H1 (cell line): ENCODE data around the gene MRPL52. TPM values are rescaled to one million over a fixed set of nuclear protein-coding genes. Genes with fewer than 3 reads are reported as not detected.

ENCODE experiments used
- CTCF ChIA-PET: fragments of 300-600 bp; sonication (Branson Sonifier 250); formaldehyde crosslinking; loops from one replicate; lab custom pipeline; 2021; ENCODE audit not compliant: partially characterized antibody; lab: Charles Lee
- POLR2A ChIA-PET: fragments of 300-600 bp; sonication (Branson Sonifier 250); formaldehyde crosslinking; loops from one replicate; lab custom pipeline; 2021; ENCODE audit warnings: inconsistent platforms; ENCODE audit not compliant: partially characterized antibody; lab: Charles Lee
- DNase-seq, 2 experiments: peaks; one replicate each; pipeline versions ENCODE4 v3.0.0 to v3.0.0-alpha.2; 2010 to 2022; ENCODE audit warnings: low spot score in 2 of 2, low read depth in 1 of 2, mixed read lengths in 1 of 2
- FAIRE-seq: peaks from 2 replicates; lab custom pipeline; 2011; peaks lifted over from hg19 to GRCh38; lab: Jason Lieb, UNC
- H2AFZ ChIP-seq: 2 replicates; pipeline ENCODE4 v1.8.1; 2012; ENCODE audit warnings: low read length, inconsistent platforms
- H2AK5ac ChIP-seq: 2 replicates; pipeline ENCODE4 v1.6.1; 2013; ENCODE audit warnings: low read depth, low read length
- H2BK120ac ChIP-seq: replicated peaks from 2 replicates; pipeline ENCODE3; 2013; ENCODE audit warnings: low read depth, low read length, inconsistent platforms
- H2BK12ac ChIP-seq: 2 replicates; pipeline ENCODE4 v1.6.1; 2013; ENCODE audit warnings: low read depth, low read length
- H2BK15ac ChIP-seq: 2 replicates; pipeline ENCODE4 v1.6.1; 2013; ENCODE audit warnings: low read length
- H2BK20ac ChIP-seq: 2 replicates; pipeline ENCODE4 v1.6.1; 2013; ENCODE audit warnings: low read length
- H2BK5ac ChIP-seq: 2 replicates; pipeline ENCODE4 v1.6.1; 2013; ENCODE audit warnings: low read depth, low read length
- H3K14ac ChIP-seq: 2 replicates; pipeline ENCODE4 v1.6.1; 2013; ENCODE audit warnings: inconsistent platforms; ENCODE audit not compliant: insufficient read length
- H3K18ac ChIP-seq: 2 replicates; pipeline ENCODE4 v1.6.1; 2013; ENCODE audit warnings: low read length; ENCODE audit errors: extremely low read depth
- H3K23ac ChIP-seq: 2 replicates; pipeline ENCODE4 v1.6.1; 2013; ENCODE audit warnings: inconsistent platforms; ENCODE audit not compliant: insufficient read length
- H3K23me2 ChIP-seq: 2 replicates; pipeline ENCODE4 v1.6.1; 2013; ENCODE audit warnings: low read depth, low read length
- H3K27ac ChIP-seq: 2 replicates; pipeline ENCODE4 v1.6.1; 2011; ENCODE audit warnings: low read depth, low read length, inconsistent platforms
- H3K27me3 ChIP-seq, 4 experiments: replicated peaks in 1 of 4; 1 replicate in 1 of 4; 2 replicates in 3 of 4; pipeline versions ENCODE4 v1.6.1 to v1.8.1; 2011 to 2013; ENCODE audit warnings: low read length in 3 of 4, mild to moderate bottlenecking in 3 of 4, inconsistent platforms in 2 of 4, mixed read lengths in 2 of 4, moderate library complexity in 1 of 4; ENCODE audit not compliant: control insufficient read depth in 3 of 4, insufficient read depth in 3 of 4; ENCODE audit errors: extremely low read depth in 1 of 4
- H3K36me3 ChIP-seq, 4 experiments: 2 replicates each; pipeline versions ENCODE4 v1.6.1 to v1.8.1; 2011 to 2013; ENCODE audit warnings: mild to moderate bottlenecking in 4 of 4, low read length in 3 of 4, moderate library complexity in 2 of 4, control low read depth in 1 of 4, inconsistent platforms in 1 of 4; ENCODE audit not compliant: insufficient read depth in 4 of 4, control insufficient read depth in 2 of 4
- H3K4ac ChIP-seq: replicated peaks from 2 replicates; pipeline ENCODE3; 2013; ENCODE audit warnings: low read length, low read depth, mixed read lengths, inconsistent platforms; ENCODE audit not compliant: insufficient read length
- H3K4me1 ChIP-seq, 4 experiments: replicated peaks in 1 of 4; 1 replicate in 1 of 4; 2 replicates in 3 of 4; pipeline versions ENCODE4 v1.6.1 to v1.8.1; 2011 to 2013; ENCODE audit warnings: low read length in 3 of 4, inconsistent platforms in 2 of 4, mixed read lengths in 1 of 4; ENCODE audit not compliant: insufficient read depth in 4 of 4, control insufficient read depth in 3 of 4
- H3K4me2 ChIP-seq, 2 experiments: 2 replicates each; pipeline versions ENCODE4 v1.6.1 to v1.8.1; 2011 to 2013; ENCODE audit warnings: low read depth in 2 of 2, low read length in 2 of 2, control low read depth in 1 of 2, inconsistent platforms in 1 of 2, mild to moderate bottlenecking in 1 of 2; ENCODE audit not compliant: insufficient read depth in 1 of 2
- H3K4me3 ChIP-seq, 4 experiments: fragments of 200-600, 300-600 bp in 1 of 4; sonication (generic), shearing (Covaris generic), sonication (Bioruptor Twin) in 1 of 4; 2 replicates each; pipeline versions ENCODE4 v1.5.1 to v1.8.1; 2011 to 2016; ENCODE audit warnings: low read length in 4 of 4, low read depth in 3 of 4, control low read depth in 2 of 4, inconsistent platforms in 2 of 4, mild to moderate bottlenecking in 2 of 4, mixed read lengths in 1 of 4, moderate library complexity in 1 of 4; ENCODE audit not compliant: insufficient read depth in 2 of 4; ENCODE audit errors: extremely low read depth in 1 of 4
- H3K56ac ChIP-seq: replicated peaks from 2 replicates; pipeline ENCODE3; 2013; ENCODE audit warnings: low read depth, mild to moderate bottlenecking, mixed read lengths, low read length, inconsistent platforms; ENCODE audit not compliant: insufficient read length
- H3K79me1 ChIP-seq: 2 replicates; pipeline ENCODE4 v1.6.1; 2013; ENCODE audit warnings: low read depth, low read length, control low read depth
- H3K79me2 ChIP-seq, 2 experiments: 2 replicates each; pipeline versions ENCODE4 v1.6.1 to v1.8.1; 2012 to 2013; ENCODE audit warnings: low read length in 2 of 2, mild to moderate bottlenecking in 2 of 2, inconsistent platforms in 1 of 2; ENCODE audit not compliant: insufficient read depth in 2 of 2, control insufficient read depth in 1 of 2
- H3K9ac ChIP-seq, 4 experiments: replicated peaks in 1 of 4; 1 replicate in 1 of 4; 2 replicates in 3 of 4; pipeline versions ENCODE4 v1.6.1 to v1.8.1; 2011 to 2013; ENCODE audit warnings: low read depth in 3 of 4, low read length in 3 of 4, control low read depth in 2 of 4, mild to moderate bottlenecking in 2 of 4, moderate library complexity in 2 of 4, inconsistent platforms in 1 of 4; ENCODE audit errors: extremely low read depth in 1 of 4
- H3K9me3 ChIP-seq, 2 experiments: 2 replicates each; pipeline versions ENCODE4 v1.6.1 to v1.8.1; 2012 to 2013; ENCODE audit warnings: mild to moderate bottlenecking in 2 of 2, moderate library complexity in 2 of 2, control low read depth in 1 of 2, inconsistent platforms in 1 of 2, low read depth in 1 of 2, low read length in 1 of 2, mixed read lengths in 1 of 2; ENCODE audit not compliant: insufficient read depth in 2 of 2
- H4K20me1 ChIP-seq, 2 experiments: replicated peaks in 1 of 2; 2 replicates each; pipeline versions ENCODE3 to v1.8.1; 2011 to 2013; ENCODE audit warnings: inconsistent platforms in 2 of 2, low read length in 2 of 2, mild to moderate bottlenecking in 1 of 2; ENCODE audit not compliant: insufficient read depth in 2 of 2, control insufficient read depth in 1 of 2
- H4K5ac ChIP-seq: 2 replicates; pipeline ENCODE4 v1.6.1; 2013; ENCODE audit warnings: low read length, low read depth, mixed read lengths, inconsistent platforms; ENCODE audit not compliant: insufficient read length
- H4K8ac ChIP-seq: 2 replicates; pipeline ENCODE4 v1.8.0; 2013; ENCODE audit warnings: mild to moderate bottlenecking, moderate library complexity, low read length, inconsistent platforms; ENCODE audit not compliant: insufficient read depth; ENCODE audit errors: extremely low read depth
- H4K91ac ChIP-seq: replicated peaks from 2 replicates; pipeline ENCODE3; 2013; ENCODE audit warnings: low read length, mixed read lengths, inconsistent platforms; ENCODE audit not compliant: insufficient read length
- ASH2L ChIP-seq: fragments of 200-600, 300-600 bp; sonication (generic); IDR thresholded peaks from one replicate; pipeline ENCODE4 v1.7.1; 2017; ENCODE audit warnings: low read length
- BCL11A ChIP-seq, 2 experiments: IDR thresholded peaks; one replicate each; pipeline ENCODE4 v1.6.1; 2011; ENCODE audit warnings: low read depth in 2 of 2, low read length in 2 of 2, mild to moderate bottlenecking in 2 of 2
- CHD2 ChIP-seq: IDR thresholded peaks from 2 replicates; pipeline ENCODE4 v1.6.1; 2012; ENCODE audit warnings: low read length, improper control_type of control experiment
- KDM4A ChIP-seq: IDR thresholded peaks from one replicate; pipeline ENCODE4 v1.7.1; 2012; ENCODE audit warnings: low read depth, mild to moderate bottlenecking, moderate library complexity, low read length, inconsistent platforms; ENCODE audit not compliant: severe bottlenecking
- PHF8 ChIP-seq: fragments of 200-600 bp; sonication (generic); conservative IDR thresholded peaks from 2 replicates; pipeline ENCODE4 v1.7.1; 2012; ENCODE audit warnings: low read depth, mild to moderate bottlenecking, inconsistent platforms, low read length, moderate library complexity
- RFX5 ChIP-seq: IDR thresholded peaks from 2 replicates; pipeline ENCODE4 v1.6.1; 2011; ENCODE audit warnings: low read depth, low read length, improper control_type of control experiment, borderline replicate concordance
- SP2 ChIP-seq: IDR thresholded peaks from 2 replicates; pipeline ENCODE4 v1.6.1; 2012; ENCODE audit warnings: mild to moderate bottlenecking, low read length, inconsistent platforms
- TAF1 ChIP-seq: IDR thresholded peaks from 2 replicates; pipeline ENCODE4 v1.6.1; 2011; ENCODE audit warnings: mild to moderate bottlenecking, low read depth, low read length
- WGBS, 2 experiments: shearing (Covaris generic) in 1 of 2; methylation state at CpG; one replicate each; pipeline versions ENCODE4 v1.1.6 to v1.1.7; 2013 to 2015; ENCODE audit warnings: low lambda C conversion rate in 2 of 2, mixed read lengths in 2 of 2, inconsistent platforms in 1 of 2, low coverage in 1 of 2, missing lambda C conversion rate in 1 of 2; ENCODE audit not compliant: insufficient replicate concordance in 2 of 2, insufficient coverage in 1 of 2, insufficient read length in 1 of 2; ENCODE audit errors: extremely low coverage in 1 of 2, missing lambda C conversion rate in 1 of 2; 5-methylcytosine and 5-hydroxymethylcytosine counted together
- polyA plus RNA-seq, 7 experiments: library from polyadenylated mRNA; depleted of rRNA in 3 of 7; stranded (reverse) in 5 of 7; unstranded in 2 of 7; fragments of >200 nt in 5 of 7; fragments of 200-250 nt in 2 of 7; gene quantifications; 1 replicate in 5 of 7; 2 replicates in 1 of 7; 4 replicates in 1 of 7; pipeline versions ENCODE4 v1.2.1 to v1.2.3, GENCODE V29; 2011 to 2013; ENCODE audit warnings: missing spikeins in 2 of 7, mixed read lengths in 2 of 7
- total RNA-seq: library from RNA; stranded (reverse); fragmentation: NEBNext Ultra II Directional; extraction: Animal tissue kit (Norgen Biotek cat#: 25700); gene quantifications from 2 replicates; pipeline ENCODE4 v1.2.1, GENCODE V29; 2021

The MRPL52 gene
- total and polyA plus RNA-seq, 2 of the 8 experiments (the other 6 are each of a cell fraction or from before 2014, with no cell fraction given) = 70.5 to 176 TPM

- Histone ChIP-seq H2BK5ac (peak overlapping the region; percentile 77; the same call in 1 of the 2 replicates), H3K56ac (peak overlapping the region; percentile 60), H3K4ac (no peak overlapping the region), H4K20me1 (no peaks in the 10 kb centered on the region), H3K4me3 (peak overlapping the region; percentile 80 to 99 (median 87)), H3K18ac (peak overlapping the region; percentile 60), H4K8ac (peak overlapping the region; percentile 93), H2BK15ac (no peak overlapping the region), H3K27ac (peak overlapping the region; percentile 53), H3K79me2 (peaks cover 0 to 25% of the 10 kb centered on the region in 2 experiments; a peak in 1 of 4 replicates), H4K5ac (no peak overlapping the region), H3K23me2 (peaks cover 14% of the 10 kb centered on the region; the same call in 1 of the 2 replicates), H3K4me2 (peak overlapping the region; percentile 73 to 98), H2AK5ac (no peak overlapping the region), H3K79me1 (peaks cover 8% of the 10 kb centered on the region), H3K36me3 (peaks cover 8 to 31% (median 21%) of the 10 kb centered on the region in 4 experiments; a peak in 7 of 8 replicates), H2BK20ac (no peak overlapping the region), H3K14ac (no peak overlapping the region), H3K9ac (peak overlapping the region; percentile 76 to 92 (median 84)), H3K9me3 (no peaks in the 10 kb centered on the region), H3K27me3 (no peaks in the 10 kb centered on the region), H4K91ac (peak overlapping the region; percentile 1), H3K4me1 (peaks cover 8 to 17% (median 14%) of the 10 kb centered on the region in 4 experiments), H3K23ac (no peak overlapping the region), H2BK120ac (no peak overlapping the region), H2AFZ (0 out of 2 replicates have a peak overlapping the region, but pooled peaks have one; percentile 15), H2BK12ac (no peak overlapping the region)
- TF ChIP-seq BCL11A (IDR thresholded peaks at IDR 0.05; ENCODE audit: low read depth in 2 of 2, low read length in 2 of 2) = no peak
- peak; percentile 22 for TF ChIP-seq ASH2L
- no peak for TF ChIP-seq SP2
- peak; percentile 68; the same call in 1 of the 2 replicates for TF ChIP-seq TAF1
- peak; percentile 42 for TF ChIP-seq KDM4A
- peak; percentile 20; the same call in 1 of the 2 replicates for TF ChIP-seq CHD2
- 0 out of 2 replicates have a peak, but pooled peaks have one; percentile 18 for TF ChIP-seq PHF8
- no peak for TF ChIP-seq RFX5
- POLR2A ChIA-PET = interaction anchor here (0.6 to 16.3 kb wide), 19 partner anchors 9 to 257 kb away, joined by 3 to 203 read pairs (median 4); partner anchors contain the start of genes LRP10, MRPL52, PRMT5 and RBM23
- DNase-seq = peak in 1 of 2 experiments; percentile 74
- CTCF ChIA-PET = interaction anchor here (0.5 to 56.0 kb wide), 10 partner anchors 18 to 1811 kb away, joined by 3 to 1562 read pairs (median 7); partner anchors contain the start of genes LRP10, MMP14, MRPL52 and OXA1L
- WGBS, 2 experiments = 0% methylated on average over 56 of the region's 57 CpGs; no CpG with 5 or more reads in 1 of the 2 experiments
- FAIRE-seq = no peak
These were observed 7.5 kb downstream of the MRPL52 start for GRCh38 chr14:22837114-22837749.
